GM12892 (cell line): Measurements from ENCODE around the gene LRRC4B.

Experiments
- DNase-seq: peaks from one replicate; pipeline ENCODE4 v3.0.0; 2011; ENCODE audit not compliant: insufficient read length
- FAIRE-seq: peaks from 2 replicates; lab custom pipeline; 2011; peaks lifted over from hg19 to GRCh38; lab: Jason Lieb, UNC
- POLR2A ChIP-seq: IDR thresholded peaks from 2 replicates; pipeline ENCODE4 v1.6.1; 2011; ENCODE audit warnings: low read depth, low read length, control low read depth
- POLR2AphosphoS5 ChIP-seq: IDR thresholded peaks from 2 replicates; pipeline ENCODE4 v1.6.1; 2011; ENCODE audit warnings: low read depth, low read length, control low read depth
- TAF1 ChIP-seq: IDR thresholded peaks from 2 replicates; pipeline ENCODE4 v1.6.1; 2011; ENCODE audit warnings: low read depth, mild to moderate bottlenecking, control low read depth, low read length, borderline replicate concordance

Gene LRRC4B

DNA sequence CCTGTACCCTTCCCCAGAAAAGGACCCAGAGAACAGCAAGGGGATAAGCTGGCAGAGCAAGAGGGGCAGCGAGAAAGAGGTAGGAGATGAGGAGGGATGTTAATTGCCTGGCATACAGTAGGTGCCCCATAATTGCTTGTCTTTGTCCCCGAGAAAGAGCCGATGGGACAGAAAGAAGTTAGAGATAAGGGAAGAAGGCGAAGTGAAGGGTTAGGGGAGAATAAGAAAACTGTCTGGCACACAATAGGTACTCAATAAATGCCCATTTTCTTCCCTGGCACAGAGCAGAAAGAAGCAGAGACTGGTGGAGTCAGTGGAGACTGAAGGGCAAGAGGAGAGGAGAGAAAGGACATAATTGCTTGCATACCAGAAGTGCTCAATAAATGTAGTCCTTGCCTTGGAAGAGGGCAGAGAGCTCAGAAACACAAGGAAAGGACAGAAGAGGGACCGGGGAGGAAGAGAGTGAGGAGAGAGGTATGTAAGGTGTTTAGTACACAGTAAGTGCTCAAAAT is 73.2 kb downstream of the LRRC4B start:
- TF ChIP-seq POLR2AphosphoS5 (no peak), POLR2A (no peak), TAF1 (no peak)
- FAIRE-seq (no peak), DNase-seq (no peak)

DNA sequence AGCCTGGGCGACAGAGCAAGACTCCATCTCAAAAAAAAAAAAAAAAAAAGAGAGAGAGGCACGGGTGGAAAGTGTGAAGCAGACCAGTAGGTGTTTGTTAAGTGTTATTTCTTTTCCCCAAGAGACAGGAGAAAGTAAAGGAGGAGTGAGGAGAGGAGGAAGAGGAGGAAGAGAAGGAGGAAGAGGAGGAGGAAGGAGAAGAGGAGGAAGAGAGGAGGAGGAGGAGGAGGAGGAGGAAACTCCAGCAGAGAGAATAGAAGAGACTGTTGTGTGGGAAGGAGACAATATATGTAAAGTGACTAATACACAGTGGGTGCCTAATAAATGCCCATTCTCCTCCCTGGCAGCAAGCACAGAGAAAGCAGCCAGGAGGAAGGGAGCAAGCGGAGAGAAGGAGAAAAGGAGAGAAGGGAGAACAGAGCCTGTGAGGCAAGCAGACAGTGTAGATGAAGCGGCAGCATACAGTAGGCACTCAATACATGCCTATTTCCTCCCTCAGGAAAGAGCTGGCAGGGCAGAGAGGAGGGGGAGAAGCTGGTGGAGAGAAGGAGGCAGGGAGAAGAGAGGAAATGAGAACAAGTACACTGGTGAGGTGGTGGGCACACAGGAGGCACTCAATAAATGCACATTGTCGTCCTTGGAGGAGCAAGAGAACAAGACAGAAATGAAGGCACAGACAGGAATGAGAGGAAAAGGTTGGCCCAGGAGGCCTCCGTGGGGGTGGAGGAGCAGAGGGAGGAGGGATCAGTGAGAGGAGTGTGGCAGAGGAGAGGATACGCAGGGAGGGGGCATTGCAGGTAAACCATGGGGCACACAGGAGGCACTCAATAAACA is 73.8 kb downstream of the LRRC4B start:
- TF ChIP-seq TAF1 (no peak), POLR2A (no peak), POLR2AphosphoS5 (no peak)
- FAIRE-seq (no peak), DNase-seq (no peak)

DNA sequence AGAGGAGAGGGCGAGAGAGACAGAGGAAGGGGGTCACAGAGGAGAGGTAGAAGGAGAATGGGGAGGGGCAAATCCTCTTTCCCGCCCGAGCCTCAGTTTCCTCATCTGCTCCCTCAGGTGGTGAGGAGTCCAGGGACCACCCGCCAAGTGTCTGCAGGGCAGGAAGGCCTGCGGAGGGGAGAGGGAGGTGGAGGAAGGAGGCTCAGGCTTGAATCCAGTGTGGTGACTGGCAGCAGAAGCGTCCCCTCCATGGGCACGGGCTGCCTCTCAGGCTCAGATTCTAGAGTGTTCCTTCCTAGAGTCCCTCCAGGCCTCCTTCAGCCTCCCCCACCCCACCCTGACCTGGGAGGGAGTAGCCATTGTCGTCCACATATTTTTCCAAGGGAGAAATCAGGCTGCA is 75.1 kb downstream of the LRRC4B start:
- TF ChIP-seq POLR2A (no peak), TAF1 (no peak), POLR2AphosphoS5 (no peak)
- no peak for FAIRE-seq
- DNase-seq, result no peak

DNA sequence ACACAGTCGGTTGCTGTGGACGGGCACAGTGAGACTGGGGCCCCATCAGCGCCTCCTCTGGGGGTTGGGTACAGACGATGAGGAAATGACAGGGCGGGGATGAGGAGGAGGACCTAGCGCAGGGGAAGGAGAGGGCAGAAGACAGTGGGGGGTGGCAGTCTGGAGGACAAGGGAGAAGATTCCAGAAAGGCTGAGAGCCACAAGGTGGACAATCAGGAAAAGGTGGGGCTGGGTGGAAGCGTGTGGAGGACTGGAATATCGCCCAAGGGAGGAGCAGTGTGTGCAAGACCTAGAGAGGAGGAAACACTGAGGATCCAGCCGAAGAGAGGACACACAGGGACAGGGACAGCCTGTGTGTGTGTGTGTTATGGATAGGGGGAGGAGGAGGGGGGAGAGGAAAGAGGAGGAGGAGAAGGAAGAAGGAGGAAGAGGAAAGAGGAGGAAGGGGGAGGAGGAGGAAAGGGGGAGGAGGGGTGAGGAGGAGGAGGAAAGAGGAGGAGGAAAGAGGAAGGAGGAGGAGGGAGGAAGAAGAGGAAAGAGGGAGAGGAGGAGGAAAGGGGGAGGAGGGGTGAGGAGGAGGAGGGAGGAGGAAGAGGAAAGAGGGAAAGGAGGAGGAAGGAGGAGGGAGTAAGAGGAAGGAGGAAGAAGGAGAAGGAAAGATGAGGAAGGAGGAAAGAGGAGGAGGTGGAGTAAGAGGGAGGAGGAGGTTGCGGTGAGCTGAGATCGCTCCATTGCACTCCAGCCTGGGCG is 75.8 kb downstream of the LRRC4B start:
- TF ChIP-seq POLR2AphosphoS5 (no peak), TAF1 (no peak), POLR2A (no peak)
- DNase-seq (no peak), FAIRE-seq (no peak)

DNA sequence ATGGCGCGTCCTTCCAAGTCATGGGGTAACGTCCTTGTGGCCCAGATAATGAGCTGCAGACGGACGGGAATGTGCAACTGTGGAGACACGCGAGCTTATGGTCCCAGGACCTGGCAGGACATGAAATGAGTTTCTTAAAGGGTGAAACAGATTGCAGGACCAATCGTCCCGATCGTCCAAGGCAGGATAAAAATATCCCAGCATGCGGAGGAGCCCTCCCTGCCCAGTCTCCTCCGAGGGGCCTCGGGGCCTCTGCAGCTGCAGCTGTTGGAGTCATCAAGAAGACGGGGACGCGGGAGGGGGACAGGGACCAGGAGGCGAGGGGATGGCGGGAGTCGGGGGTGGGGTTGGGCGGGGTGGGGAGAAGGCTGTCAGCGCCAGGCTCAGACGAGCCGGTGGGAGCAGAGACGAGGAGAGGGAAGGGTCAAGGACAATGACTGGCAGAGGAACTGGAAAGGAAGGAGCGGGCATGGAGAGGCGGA is 77.2 kb downstream of the LRRC4B start:
- FAIRE-seq (no peak), DNase-seq (no peak)
- TF ChIP-seq POLR2A, result no peak
- no peak for TF ChIP-seq TAF1
- TF ChIP-seq POLR2AphosphoS5, result no peak

DNA sequence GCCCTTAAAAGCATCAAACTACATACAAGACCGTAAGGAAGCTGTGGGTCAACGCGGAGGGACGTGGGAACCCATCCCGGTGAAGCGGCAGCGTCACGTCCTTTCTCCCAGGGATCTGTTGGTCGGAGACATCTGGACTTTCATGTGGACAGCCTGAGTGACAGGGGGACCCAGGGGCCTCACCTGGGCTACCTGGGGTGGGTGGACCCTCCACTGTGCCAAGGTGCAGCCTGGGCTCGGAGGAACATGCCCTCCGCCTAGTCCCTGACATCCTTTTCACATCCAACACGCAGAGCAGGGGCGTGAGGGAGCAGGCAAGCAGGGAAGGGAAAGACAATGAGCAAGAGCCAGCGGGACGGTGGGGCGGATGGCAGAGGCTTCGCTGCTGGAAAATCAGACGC is 77.8 kb downstream of the LRRC4B start:
- FAIRE-seq, result no peak
- TF ChIP-seq POLR2AphosphoS5 (no peak), POLR2A (no peak), TAF1 (no peak)
- no peak for DNase-seq

DNA sequence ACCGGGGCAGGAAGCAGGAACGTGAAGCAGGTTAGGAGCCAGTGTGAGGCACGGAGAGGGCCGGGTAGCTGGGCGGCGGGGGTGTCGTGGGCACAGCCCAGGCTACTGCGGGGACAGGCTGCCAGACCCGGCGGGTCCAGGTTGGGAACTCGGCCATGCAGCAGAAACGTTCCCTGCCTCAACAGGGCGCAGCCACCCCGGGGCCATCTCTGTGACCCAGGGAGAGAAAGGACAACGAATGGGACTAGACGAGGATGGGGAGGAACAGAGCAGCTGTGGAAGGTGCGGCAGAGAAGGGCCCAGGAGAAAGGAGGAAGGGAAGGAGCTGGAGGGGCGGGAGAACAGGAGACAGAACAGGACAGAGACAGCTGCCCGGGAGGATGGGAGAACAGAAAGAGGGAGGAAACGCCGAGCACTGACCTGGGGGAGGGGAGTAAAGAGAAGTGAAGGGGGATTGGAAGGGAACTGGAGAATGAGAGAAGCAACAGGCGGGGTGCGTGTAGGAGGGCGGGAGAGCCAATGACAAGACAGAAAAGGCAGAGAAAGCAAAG is 78.7 kb downstream of the LRRC4B start:
- FAIRE-seq, result no peak
- TF ChIP-seq POLR2A (no peak), POLR2AphosphoS5 (no peak), TAF1 (no peak)
- DNase-seq, result no peak

DNA sequence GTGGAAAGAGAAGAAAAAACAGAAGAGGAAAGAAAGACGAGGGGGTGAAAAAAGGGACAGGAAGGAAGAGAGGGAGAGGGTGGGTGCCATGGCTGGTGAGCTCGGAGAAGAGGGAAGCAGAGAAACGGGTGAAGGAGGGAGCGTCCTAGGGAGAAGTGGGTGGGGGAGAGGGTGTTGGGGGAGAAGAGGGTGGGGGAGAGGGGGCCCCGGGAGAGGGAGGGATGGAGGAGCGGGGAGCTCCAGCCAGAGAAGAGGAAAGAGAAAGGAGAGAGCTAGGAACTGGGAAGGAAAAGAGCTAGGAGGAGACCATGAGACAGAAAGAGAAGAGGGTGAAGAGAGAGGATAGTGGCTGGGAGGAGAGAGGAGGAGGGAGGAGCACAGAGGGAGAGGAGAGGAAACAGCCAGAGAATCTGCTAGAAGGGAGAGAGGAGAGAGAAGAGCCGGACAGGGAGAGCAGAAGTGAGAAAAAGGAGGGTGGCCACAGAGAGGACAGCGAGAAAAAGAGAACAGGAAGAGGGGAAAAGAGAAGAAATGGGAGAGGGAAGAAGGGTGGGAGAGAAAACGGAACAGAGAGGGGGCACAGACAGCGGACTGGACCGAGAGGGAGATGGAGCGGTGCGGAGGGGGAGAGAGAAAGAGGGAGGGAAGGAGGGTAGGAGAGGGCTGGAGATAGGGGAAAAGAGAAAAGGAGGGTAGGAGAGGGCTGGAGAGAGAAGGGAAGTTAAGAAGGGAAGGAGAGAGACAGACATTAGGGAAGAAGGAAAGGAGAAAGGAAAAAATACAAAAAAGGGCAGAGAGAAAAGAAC is 79.6 kb downstream of the LRRC4B start:
- DNase-seq (no peak), FAIRE-seq (no peak)
- TF ChIP-seq POLR2AphosphoS5 (no peak), POLR2A (no peak), TAF1 (no peak)

DNA sequence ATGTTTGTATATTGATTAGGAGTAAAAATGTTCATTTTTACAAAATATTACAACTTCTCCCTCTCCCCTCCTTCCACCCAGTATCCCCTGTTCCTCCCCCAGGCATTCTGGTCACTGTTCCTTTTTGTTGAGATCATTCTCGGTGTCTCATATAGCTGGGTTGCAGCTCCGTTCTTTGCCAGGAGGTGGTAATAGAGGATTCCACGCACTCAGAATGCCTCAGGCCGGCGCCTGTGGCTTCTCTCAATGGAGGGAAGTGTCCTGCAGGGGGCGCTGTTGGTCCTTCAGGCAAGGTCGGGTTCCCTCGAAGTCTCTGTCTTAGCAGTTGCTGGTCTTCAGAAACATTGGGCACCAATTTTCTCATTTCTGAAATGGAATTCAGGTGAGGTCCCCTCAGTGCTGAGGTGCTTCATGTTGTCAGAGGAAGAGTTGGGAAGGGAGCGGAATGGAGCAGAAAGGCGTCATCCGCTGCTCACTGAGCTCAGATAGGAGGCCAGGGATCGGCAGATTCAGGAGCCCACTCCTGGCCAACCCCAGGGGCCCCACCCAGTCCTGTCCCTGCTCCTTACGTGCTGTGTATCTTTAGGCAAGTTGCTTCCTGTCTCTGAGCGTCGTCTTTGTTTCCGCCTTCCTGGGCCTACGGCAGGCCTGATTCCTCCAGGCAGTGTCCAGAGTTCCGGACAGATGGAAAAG is 81.3 kb downstream of the LRRC4B start:
- TF ChIP-seq POLR2AphosphoS5 (no peak), TAF1 (no peak), POLR2A (no peak)
- no peak for DNase-seq
- FAIRE-seq, result no peak
